H1 (cell line): ENCODE measurements around the gene RGS13. TPM values are rescaled to one million over a fixed set of nuclear protein-coding genes. Genes with fewer than 3 reads are reported as not detected.

Source experiments
- CTCF ChIA-PET: fragments of 300-600 bp; sonication (Branson Sonifier 250); formaldehyde crosslinking; loops from one replicate; lab custom pipeline; 2021; ENCODE audit not compliant: partially characterized antibody; lab: Charles Lee
- POLR2A ChIA-PET: fragments of 300-600 bp; sonication (Branson Sonifier 250); formaldehyde crosslinking; loops from one replicate; lab custom pipeline; 2021; ENCODE audit warnings: inconsistent platforms; ENCODE audit not compliant: partially characterized antibody; lab: Charles Lee
- DNase-seq, 2 experiments: peaks; one replicate each; pipeline versions ENCODE4 v3.0.0 to v3.0.0-alpha.2; 2010 to 2022; ENCODE audit warnings: low spot score in 2 of 2, low read depth in 1 of 2, mixed read lengths in 1 of 2
- FAIRE-seq: peaks from 2 replicates; lab custom pipeline; 2011; peaks lifted over from hg19 to GRCh38; lab: Jason Lieb, UNC
- H2AFZ ChIP-seq: 2 replicates; pipeline ENCODE4 v1.8.1; 2012; ENCODE audit warnings: low read length, inconsistent platforms
- H2AK5ac ChIP-seq: 2 replicates; pipeline ENCODE4 v1.6.1; 2013; ENCODE audit warnings: low read depth, low read length
- H2BK120ac ChIP-seq: replicated peaks from 2 replicates; pipeline ENCODE3; 2013; ENCODE audit warnings: low read depth, low read length, inconsistent platforms
- H2BK12ac ChIP-seq: 2 replicates; pipeline ENCODE4 v1.6.1; 2013; ENCODE audit warnings: low read depth, low read length
- H2BK15ac ChIP-seq: 2 replicates; pipeline ENCODE4 v1.6.1; 2013; ENCODE audit warnings: low read length
- H2BK20ac ChIP-seq: 2 replicates; pipeline ENCODE4 v1.6.1; 2013; ENCODE audit warnings: low read length
- H2BK5ac ChIP-seq: 2 replicates; pipeline ENCODE4 v1.6.1; 2013; ENCODE audit warnings: low read depth, low read length
- H3K14ac ChIP-seq: 2 replicates; pipeline ENCODE4 v1.6.1; 2013; ENCODE audit warnings: inconsistent platforms; ENCODE audit not compliant: insufficient read length
- H3K18ac ChIP-seq: 2 replicates; pipeline ENCODE4 v1.6.1; 2013; ENCODE audit warnings: low read length; ENCODE audit errors: extremely low read depth
- H3K23ac ChIP-seq: 2 replicates; pipeline ENCODE4 v1.6.1; 2013; ENCODE audit warnings: inconsistent platforms; ENCODE audit not compliant: insufficient read length
- H3K23me2 ChIP-seq: 2 replicates; pipeline ENCODE4 v1.6.1; 2013; ENCODE audit warnings: low read depth, low read length
- H3K27ac ChIP-seq: 2 replicates; pipeline ENCODE4 v1.6.1; 2011; ENCODE audit warnings: low read depth, low read length, inconsistent platforms
- H3K27me3 ChIP-seq, 4 experiments: replicated peaks in 1 of 4; 1 replicate in 1 of 4; 2 replicates in 3 of 4; pipeline versions ENCODE4 v1.6.1 to v1.8.1; 2011 to 2013; ENCODE audit warnings: low read length in 3 of 4, mild to moderate bottlenecking in 3 of 4, inconsistent platforms in 2 of 4, mixed read lengths in 2 of 4, moderate library complexity in 1 of 4; ENCODE audit not compliant: control insufficient read depth in 3 of 4, insufficient read depth in 3 of 4; ENCODE audit errors: extremely low read depth in 1 of 4
- H3K36me3 ChIP-seq, 4 experiments: 2 replicates each; pipeline versions ENCODE4 v1.6.1 to v1.8.1; 2011 to 2013; ENCODE audit warnings: mild to moderate bottlenecking in 4 of 4, low read length in 3 of 4, moderate library complexity in 2 of 4, control low read depth in 1 of 4, inconsistent platforms in 1 of 4; ENCODE audit not compliant: insufficient read depth in 4 of 4, control insufficient read depth in 2 of 4
- H3K4ac ChIP-seq: replicated peaks from 2 replicates; pipeline ENCODE3; 2013; ENCODE audit warnings: low read length, low read depth, mixed read lengths, inconsistent platforms; ENCODE audit not compliant: insufficient read length
- H3K4me1 ChIP-seq, 4 experiments: replicated peaks in 1 of 4; 1 replicate in 1 of 4; 2 replicates in 3 of 4; pipeline versions ENCODE4 v1.6.1 to v1.8.1; 2011 to 2013; ENCODE audit warnings: low read length in 3 of 4, inconsistent platforms in 2 of 4, mixed read lengths in 1 of 4; ENCODE audit not compliant: insufficient read depth in 4 of 4, control insufficient read depth in 3 of 4
- H3K4me2 ChIP-seq, 2 experiments: 2 replicates each; pipeline versions ENCODE4 v1.6.1 to v1.8.1; 2011 to 2013; ENCODE audit warnings: low read depth in 2 of 2, low read length in 2 of 2, control low read depth in 1 of 2, inconsistent platforms in 1 of 2, mild to moderate bottlenecking in 1 of 2; ENCODE audit not compliant: insufficient read depth in 1 of 2
- H3K4me3 ChIP-seq, 4 experiments: fragments of 200-600, 300-600 bp in 1 of 4; sonication (generic), shearing (Covaris generic), sonication (Bioruptor Twin) in 1 of 4; 2 replicates each; pipeline versions ENCODE4 v1.5.1 to v1.8.1; 2011 to 2016; ENCODE audit warnings: low read length in 4 of 4, low read depth in 3 of 4, control low read depth in 2 of 4, inconsistent platforms in 2 of 4, mild to moderate bottlenecking in 2 of 4, mixed read lengths in 1 of 4, moderate library complexity in 1 of 4; ENCODE audit not compliant: insufficient read depth in 2 of 4; ENCODE audit errors: extremely low read depth in 1 of 4
- H3K56ac ChIP-seq: replicated peaks from 2 replicates; pipeline ENCODE3; 2013; ENCODE audit warnings: low read depth, mild to moderate bottlenecking, mixed read lengths, low read length, inconsistent platforms; ENCODE audit not compliant: insufficient read length
- H3K79me1 ChIP-seq: 2 replicates; pipeline ENCODE4 v1.6.1; 2013; ENCODE audit warnings: low read depth, low read length, control low read depth
- H3K79me2 ChIP-seq, 2 experiments: 2 replicates each; pipeline versions ENCODE4 v1.6.1 to v1.8.1; 2012 to 2013; ENCODE audit warnings: low read length in 2 of 2, mild to moderate bottlenecking in 2 of 2, inconsistent platforms in 1 of 2; ENCODE audit not compliant: insufficient read depth in 2 of 2, control insufficient read depth in 1 of 2
- H3K9ac ChIP-seq, 4 experiments: replicated peaks in 1 of 4; 1 replicate in 1 of 4; 2 replicates in 3 of 4; pipeline versions ENCODE4 v1.6.1 to v1.8.1; 2011 to 2013; ENCODE audit warnings: low read depth in 3 of 4, low read length in 3 of 4, control low read depth in 2 of 4, mild to moderate bottlenecking in 2 of 4, moderate library complexity in 2 of 4, inconsistent platforms in 1 of 4; ENCODE audit errors: extremely low read depth in 1 of 4
- H3K9me3 ChIP-seq, 2 experiments: 2 replicates each; pipeline versions ENCODE4 v1.6.1 to v1.8.1; 2012 to 2013; ENCODE audit warnings: mild to moderate bottlenecking in 2 of 2, moderate library complexity in 2 of 2, control low read depth in 1 of 2, inconsistent platforms in 1 of 2, low read depth in 1 of 2, low read length in 1 of 2, mixed read lengths in 1 of 2; ENCODE audit not compliant: insufficient read depth in 2 of 2
- H4K20me1 ChIP-seq, 2 experiments: replicated peaks in 1 of 2; 2 replicates each; pipeline versions ENCODE3 to v1.8.1; 2011 to 2013; ENCODE audit warnings: inconsistent platforms in 2 of 2, low read length in 2 of 2, mild to moderate bottlenecking in 1 of 2; ENCODE audit not compliant: insufficient read depth in 2 of 2, control insufficient read depth in 1 of 2
- H4K5ac ChIP-seq: 2 replicates; pipeline ENCODE4 v1.6.1; 2013; ENCODE audit warnings: low read length, low read depth, mixed read lengths, inconsistent platforms; ENCODE audit not compliant: insufficient read length
- H4K8ac ChIP-seq: 2 replicates; pipeline ENCODE4 v1.8.0; 2013; ENCODE audit warnings: mild to moderate bottlenecking, moderate library complexity, low read length, inconsistent platforms; ENCODE audit not compliant: insufficient read depth; ENCODE audit errors: extremely low read depth
- H4K91ac ChIP-seq: replicated peaks from 2 replicates; pipeline ENCODE3; 2013; ENCODE audit warnings: low read length, mixed read lengths, inconsistent platforms; ENCODE audit not compliant: insufficient read length
- BACH1 ChIP-seq: IDR thresholded peaks from 2 replicates; pipeline ENCODE4 v1.6.1; 2012; ENCODE audit warnings: low read length, improper control_type of control experiment
- CTBP2 ChIP-seq: IDR thresholded peaks from 2 replicates; pipeline ENCODE4 v1.7.0; 2011; ENCODE audit warnings: borderline replicate concordance, mild to moderate bottlenecking, moderate library complexity, mixed read lengths, low read length; ENCODE audit not compliant: insufficient read depth, insufficient read length
- JUND ChIP-seq: IDR thresholded peaks from 2 replicates; pipeline ENCODE4 v1.6.1; 2011; ENCODE audit warnings: mild to moderate bottlenecking, improper control_type of control experiment, low read length
- NANOG ChIP-seq: IDR thresholded peaks from 2 replicates; pipeline ENCODE4 v1.6.1; 2011; ENCODE audit warnings: low read length, low read depth, mild to moderate bottlenecking, inconsistent platforms; ENCODE audit not compliant: insufficient read depth, poor library complexity, severe bottlenecking
- POU5F1 ChIP-seq: IDR thresholded peaks from 2 replicates; pipeline ENCODE4 v1.6.1; 2011; ENCODE audit warnings: low read depth, mild to moderate bottlenecking, low read length, moderate library complexity
- SIX5 ChIP-seq: IDR thresholded peaks from 2 replicates; pipeline ENCODE4 v1.6.1; 2011; ENCODE audit warnings: mild to moderate bottlenecking, low read depth, low read length
- TBP ChIP-seq: IDR thresholded peaks from 2 replicates; pipeline ENCODE4 v1.6.1; 2011; ENCODE audit warnings: low read depth, low read length, improper control_type of control experiment
- TCF12 ChIP-seq: IDR thresholded peaks from 2 replicates; pipeline ENCODE4 v1.6.1; 2011; ENCODE audit warnings: low read depth, mild to moderate bottlenecking, low read length
- YY1 ChIP-seq: IDR thresholded peaks from 2 replicates; pipeline ENCODE4 v1.6.1; 2011; ENCODE audit warnings: low read depth, mild to moderate bottlenecking, low read length
- WGBS, 2 experiments: shearing (Covaris generic) in 1 of 2; methylation state at CpG; one replicate each; pipeline versions ENCODE4 v1.1.6 to v1.1.7; 2013 to 2015; ENCODE audit warnings: low lambda C conversion rate in 2 of 2, mixed read lengths in 2 of 2, inconsistent platforms in 1 of 2, low coverage in 1 of 2, missing lambda C conversion rate in 1 of 2; ENCODE audit not compliant: insufficient replicate concordance in 2 of 2, insufficient coverage in 1 of 2, insufficient read length in 1 of 2; ENCODE audit errors: extremely low coverage in 1 of 2, missing lambda C conversion rate in 1 of 2; 5-methylcytosine and 5-hydroxymethylcytosine counted together
- polyA plus RNA-seq, 7 experiments: library from polyadenylated mRNA; depleted of rRNA in 3 of 7; stranded (reverse) in 5 of 7; unstranded in 2 of 7; fragments of >200 nt in 5 of 7; fragments of 200-250 nt in 2 of 7; gene quantifications; 1 replicate in 5 of 7; 2 replicates in 1 of 7; 4 replicates in 1 of 7; pipeline versions ENCODE4 v1.2.1 to v1.2.3, GENCODE V29; 2011 to 2013; ENCODE audit warnings: missing spikeins in 2 of 7, mixed read lengths in 2 of 7
- total RNA-seq: library from RNA; stranded (reverse); fragmentation: NEBNext Ultra II Directional; extraction: Animal tissue kit (Norgen Biotek cat#: 25700); gene quantifications from 2 replicates; pipeline ENCODE4 v1.2.1, GENCODE V29; 2021

Gene RGS13
- total and polyA plus RNA-seq, 2 of the 8 experiments (the other 6 are each of a cell fraction or from before 2014, with no cell fraction given): not detected

DNA sequence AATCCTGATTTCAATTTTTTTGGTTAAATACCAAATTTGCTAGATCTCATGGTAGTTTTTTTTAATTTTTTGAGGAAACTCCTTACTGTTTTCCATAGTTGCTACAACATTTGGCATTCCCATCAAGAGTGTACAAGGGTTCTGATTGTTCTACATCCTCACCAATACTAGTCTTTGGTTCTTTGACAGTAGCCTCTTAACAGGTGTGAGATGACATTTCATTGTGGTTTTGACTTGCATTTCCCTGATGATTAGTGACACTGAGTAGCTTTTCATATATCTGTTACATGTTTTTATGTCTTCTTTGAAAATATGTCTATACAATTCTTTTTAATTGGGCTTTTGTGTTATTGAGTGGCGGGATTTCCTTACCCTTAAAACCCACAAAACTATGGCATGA is 20.9 kb upstream of the RGS13 start:
- Histone ChIP-seq H3K4me1 (no peaks in the 10 kb centered on the region), H2BK15ac (no peak overlapping the region), H4K91ac (no peak overlapping the region), H3K56ac (no peak overlapping the region), H3K4ac (no peak overlapping the region), H3K14ac (no peak overlapping the region), H3K4me2 (no peak overlapping the region), H3K79me1 (no peaks in the 10 kb centered on the region), H3K23ac (no peak overlapping the region), H3K27ac (no peak overlapping the region), H2AK5ac (no peak overlapping the region), H3K27me3 (no peaks in the 10 kb centered on the region), H4K5ac (no peak overlapping the region), H2BK12ac (no peak overlapping the region), H3K18ac (no peak overlapping the region), H3K9me3 (no peaks in the 10 kb centered on the region), H3K4me3 (no peak overlapping the region), H2BK120ac (no peak overlapping the region), H2BK20ac (no peak overlapping the region), H3K79me2 (no peaks in the 10 kb centered on the region), H4K8ac (no peak overlapping the region), H3K9ac (no peak overlapping the region), H2AFZ (no peak overlapping the region), H4K20me1 (no peaks in the 10 kb centered on the region), H2BK5ac (no peak overlapping the region), H3K23me2 (no peaks in the 10 kb centered on the region; the same call in 1 of the 2 replicates), H3K36me3 (no peaks in the 10 kb centered on the region)
- no peak for DNase-seq
- FAIRE-seq: no peak
- WGBS, 2 experiments: 92% methylated on average over 1 of the region's 1 CpG; no CpG with 5 or more reads in 1 of the 2 experiments
- POLR2A ChIA-PET: no interaction called here
- CTCF ChIA-PET: interaction anchor here (1.3 to 2.2 kb wide), 2 partner anchors 141 to 434 kb away, joined by 3 to 7 read pairs; no protein-coding TSS in a partner anchor
- no peak for TF ChIP-seq YY1
- no peak for TF ChIP-seq JUND
- TF ChIP-seq BACH1: no peak
- TF ChIP-seq SIX5: no peak
- TF ChIP-seq POU5F1: no peak
- no peak for TF ChIP-seq TBP
- no peak for TF ChIP-seq NANOG
- TF ChIP-seq TCF12: no peak
- no peak for TF ChIP-seq CTBP2
